IMR-90 (cell line): Measurements from ENCODE around the gene TCF4. TPM values are rescaled to one million over a fixed set of nuclear protein-coding genes. Genes with fewer than 3 reads are reported as not detected.

ENCODE experiments used
- ATAC-seq: fragments of 200-7000 bp; cut with Tn5 transposase; 2 replicates; pipeline ENCODE4 v1.9.1; 2020; ENCODE audit warnings: low read depth, mild to moderate bottlenecking, moderate library complexity
- BruUV-seq: library from RNA; stranded (reverse); fragments of 400-500 nt; replicated peaks from 2 replicates; lab custom pipeline; 2021; lab: Mats Ljungman, UMichigan
- CTCF ChIA-PET: fragments of 300-600 bp; formaldehyde crosslinking; extraction: SDS; loops from one replicate; lab custom pipeline; 2021; ENCODE audit warnings: antibody characterized with exemption; lab: Yijun Ruan, JAX
- POLR2A ChIA-PET: fragments of 300-600 bp; sonication (Branson Sonifier 250); formaldehyde crosslinking; loops from one replicate; lab custom pipeline; 2022; ENCODE audit warnings: antibody characterized with exemption; ENCODE audit not compliant: unreplicated experiment; lab: Charles Lee
- DNase-seq: peaks from one replicate; pipeline ENCODE4 v3.0.0; 2013
- H2AFZ ChIP-seq: replicated peaks from 2 replicates; pipeline ENCODE3; 2013; ENCODE audit warnings: low read length, mild to moderate bottlenecking; ENCODE audit not compliant: poor library complexity
- H2AK5ac ChIP-seq: 2 replicates; pipeline ENCODE4 v1.6.1; 2013; ENCODE audit warnings: low read depth, low read length, inconsistent platforms
- H2AK9ac ChIP-seq: replicated peaks from 2 replicates; pipeline ENCODE3; 2013; ENCODE audit warnings: mild to moderate bottlenecking, low read depth, low read length, moderate library complexity; ENCODE audit not compliant: poor library complexity
- H2BK120ac ChIP-seq: 2 replicates; pipeline ENCODE4 v1.6.1; 2013; ENCODE audit warnings: low read depth, low read length, inconsistent platforms
- H2BK15ac ChIP-seq: 3 replicates; pipeline ENCODE4 v1.6.1; 2013; ENCODE audit warnings: low read depth, low read length, inconsistent platforms
- H2BK20ac ChIP-seq: 2 replicates; pipeline ENCODE4 v1.6.1; 2013; ENCODE audit warnings: low read depth, mild to moderate bottlenecking, inconsistent platforms, low read length, moderate library complexity
- H2BK5ac ChIP-seq: 2 replicates; pipeline ENCODE4 v1.6.1; 2013; ENCODE audit warnings: mild to moderate bottlenecking, low read depth, low read length, inconsistent platforms; ENCODE audit not compliant: poor library complexity, severe bottlenecking
- H3K14ac ChIP-seq: replicated peaks from 2 replicates; pipeline ENCODE4 v1.6.1; 2013; ENCODE audit warnings: low read depth, low read length, inconsistent platforms
- H3K18ac ChIP-seq: 2 replicates; pipeline ENCODE4 v1.6.1; 2013; ENCODE audit warnings: low read depth, low read length, control low read depth
- H3K23ac ChIP-seq: 2 replicates; pipeline ENCODE4 v1.6.1; 2013; ENCODE audit warnings: low read depth, low read length, inconsistent platforms
- H3K27ac ChIP-seq: 2 replicates; pipeline ENCODE4 v1.5.1; 2013; ENCODE audit warnings: mild to moderate bottlenecking, control low read depth, low read length; ENCODE audit not compliant: insufficient read depth
- H3K27me3 ChIP-seq: 2 replicates; pipeline ENCODE4 v1.6.1; 2013; ENCODE audit warnings: low read length; ENCODE audit not compliant: control insufficient read depth, insufficient read depth
- H3K36me3 ChIP-seq: 2 replicates; pipeline ENCODE4 v1.6.1; 2013; ENCODE audit warnings: low read length, mixed read lengths; ENCODE audit not compliant: control insufficient read depth, insufficient read depth
- H3K4ac ChIP-seq: 2 replicates; pipeline ENCODE4 v1.6.1; 2013; ENCODE audit warnings: low read depth, low read length, inconsistent platforms
- H3K4me1 ChIP-seq: 2 replicates; pipeline ENCODE4 v1.6.1; 2013; ENCODE audit warnings: low read length, mixed read lengths; ENCODE audit not compliant: control insufficient read depth, insufficient read depth
- H3K4me2 ChIP-seq: 2 replicates; pipeline ENCODE4 v1.6.1; 2013; ENCODE audit warnings: low read depth, mild to moderate bottlenecking, control low read depth, low read length, moderate library complexity
- H3K4me3 ChIP-seq: 2 replicates; pipeline ENCODE4 v1.5.1; 2013; ENCODE audit warnings: low read depth, mild to moderate bottlenecking, control low read depth, low read length, moderate library complexity; ENCODE audit not compliant: insufficient read depth
- H3K56ac ChIP-seq: 2 replicates; pipeline ENCODE4 v1.6.1; 2013; ENCODE audit warnings: low read length, inconsistent platforms; ENCODE audit not compliant: insufficient read depth; ENCODE audit errors: extremely low read depth
- H3K79me1 ChIP-seq, 2 experiments: 2 replicates each; pipeline ENCODE4 v1.6.1; 2013; ENCODE audit warnings: low read length in 2 of 2, inconsistent platforms in 1 of 2, low read depth in 1 of 2
- H3K9ac ChIP-seq: 2 replicates; pipeline ENCODE4 v1.6.1; 2013; ENCODE audit warnings: low read depth, low read length, control low read depth
- H3K9me1 ChIP-seq: 2 replicates; pipeline ENCODE4 v1.6.1; 2013; ENCODE audit warnings: low read length, inconsistent platforms; ENCODE audit not compliant: insufficient read depth
- H3K9me3 ChIP-seq: 2 replicates; pipeline ENCODE4 v1.6.1; 2013; ENCODE audit warnings: low read length; ENCODE audit not compliant: control insufficient read depth, insufficient read depth
- H4K20me1 ChIP-seq: 2 replicates; pipeline ENCODE4 v1.6.1; 2013; ENCODE audit warnings: low read length, inconsistent platforms; ENCODE audit not compliant: insufficient read depth
- H4K5ac ChIP-seq: 2 replicates; pipeline ENCODE4 v1.6.1; 2013; ENCODE audit warnings: mild to moderate bottlenecking, low read depth, low read length, control low read depth
- H4K8ac ChIP-seq, 2 experiments: 2 replicates each; pipeline ENCODE4 v1.6.1; 2013; ENCODE audit warnings: low read depth in 2 of 2, low read length in 2 of 2, control low read depth in 1 of 2, inconsistent platforms in 1 of 2
- H4K91ac ChIP-seq: 2 replicates; pipeline ENCODE4 v1.6.1; 2013; ENCODE audit warnings: low read depth, low read length, inconsistent platforms; ENCODE audit not compliant: insufficient read depth
- BHLHE40 ChIP-seq: fragments of 150-350 bp; IDR thresholded peaks from 2 replicates; pipeline ENCODE4 v1.6.1; 2016; ENCODE audit warnings: mild to moderate bottlenecking, low read depth, low read length
- CEBPB ChIP-seq: IDR thresholded peaks from 2 replicates; pipeline ENCODE4 v1.6.1; 2012; ENCODE audit warnings: low read depth, low read length, improper control_type of control experiment
- CHD1 ChIP-seq: IDR thresholded peaks from 2 replicates; pipeline ENCODE4 v1.6.1; 2012; ENCODE audit warnings: low read depth, low read length, improper control_type of control experiment
- ELK1 ChIP-seq: fragments of 150-350 bp; IDR thresholded peaks from 2 replicates; pipeline ENCODE4 v1.6.1; 2016; ENCODE audit warnings: low read depth, mild to moderate bottlenecking, low read length, moderate library complexity, borderline replicate concordance
- FOS ChIP-seq: fragments of 150-350 bp; IDR thresholded peaks from 2 replicates; pipeline ENCODE4 v1.6.1; 2016; ENCODE audit warnings: low read depth, low read length
- MXI1 ChIP-seq: IDR thresholded peaks from 2 replicates; pipeline ENCODE4 v1.6.1; 2012; ENCODE audit warnings: low read depth, mild to moderate bottlenecking, low read length, moderate library complexity, borderline replicate concordance
- NFE2L2 ChIP-seq: fragments of 150-350 bp; IDR thresholded peaks from 2 replicates; pipeline ENCODE4 v1.6.1; 2016; ENCODE audit warnings: low read depth, mild to moderate bottlenecking, low read length
- POLR2A ChIP-seq: IDR thresholded peaks from 2 replicates; pipeline ENCODE4 v1.6.1; 2012; ENCODE audit warnings: mild to moderate bottlenecking, low read depth, low read length
- RCOR1 ChIP-seq: IDR thresholded peaks from 2 replicates; pipeline ENCODE4 v1.6.1; 2012; ENCODE audit warnings: mild to moderate bottlenecking, low read length, improper control_type of control experiment; ENCODE audit not compliant: insufficient replicate concordance
- WGBS, 2 experiments: methylation state at CpG; one replicate each; pipeline versions ENCODE4 v1.1.5 to v1.1.7; 2013; ENCODE audit warnings: missing lambda C conversion rate in 2 of 2; ENCODE audit not compliant: insufficient read length in 1 of 2; ENCODE audit errors: extremely low coverage in 2 of 2; 5-methylcytosine and 5-hydroxymethylcytosine counted together
- dilution Hi-C: fragments of 300-500 bp; cut with HindIII; formaldehyde crosslinking; loops from one replicate; pipeline ENCODE4 v1.14.3; 2018; ENCODE audit warnings: low sequenced_read_pairs; ENCODE audit not compliant: unreplicated experiment
- in situ Hi-C: fragments of 300-500 bp; cut with MboI; formaldehyde crosslinking; loops from 3 replicates; pipeline ENCODE4 v1.14.3; 2019; ENCODE audit warnings: low sequenced_read_pairs, inconsistent platforms, mixed read lengths
- intact Hi-C: fragments of 100-400 bp; cut with micrococcal nuclease; formaldehyde crosslinking; loops from 2 replicates; pipeline ENCODE4 v1.10.0; 2022
- polyA plus RNA-seq, 3 experiments: library from polyadenylated mRNA; depleted of rRNA; stranded (reverse); fragments of >200 nt; gene quantifications; 2 replicates each; pipeline ENCODE4 v1.2.3, GENCODE V29; 2012; ENCODE audit warnings: low replicate concordance in 1 of 3
- total RNA-seq: library from RNA; depleted of rRNA; stranded (reverse); fragments of >200 nt; gene quantifications from 2 replicates; pipeline ENCODE4 v1.2.3, GENCODE V29; 2012

Gene TCF4
- total and polyA plus RNA-seq, 2 of the 4 experiments (the other 2 are of a cell fraction): 30.0 to 87.1 TPM

- Histone ChIP-seq H3K9me3 (no peaks in the 10 kb centered on the region), H2BK120ac (peak overlapping the region; percentile 81), H2BK15ac (peak overlapping the region; percentile 61; the same call in 2 of the 3 replicates), H4K20me1 (peaks cover 9% of the 10 kb centered on the region; the same call in 1 of the 2 replicates), H2BK20ac (peak overlapping the region; percentile 92), H3K56ac (peak overlapping the region; percentile 12; the same call in 1 of the 2 replicates), H3K14ac (peak overlapping the region; percentile 80), H4K5ac (peak overlapping the region; percentile 91), H2BK5ac (peak overlapping the region; percentile 91), H4K8ac (peak overlapping the region; percentile 28 to 55; a peak in 3 of 4 replicates), H3K4me1 (peaks cover 27% of the 10 kb centered on the region), H3K79me1 (peaks cover 39 to 75% of the 10 kb centered on the region in 2 experiments), H2AK5ac (peak overlapping the region; percentile 82; the same call in 1 of the 2 replicates), H3K4ac (peak overlapping the region; percentile 83), H3K23ac (peak overlapping the region; percentile 93), H4K91ac (peak overlapping the region; percentile 90), H3K4me2 (peak overlapping the region; percentile 82), H3K4me3 (no peak overlapping the region), H3K9ac (peak overlapping the region; percentile 41; the same call in 1 of the 2 replicates), H2AFZ (peak overlapping the region; percentile 45), H3K18ac (peak overlapping the region; percentile 87), H2AK9ac (peak overlapping the region; percentile 61), H3K9me1 (peaks cover 30% of the 10 kb centered on the region), H3K36me3 (no peaks in the 10 kb centered on the region), H3K27ac (peak overlapping the region; percentile 55), H3K27me3 (no peaks in the 10 kb centered on the region)
- no TSS peak for BruUV-seq
- TF ChIP-seq ELK1 (no peak), CHD1 (no peak), RCOR1 (no peak), MXI1 (no peak), CEBPB (no peak), FOS (no peak), NFE2L2 (no peak), POLR2A (no peak), BHLHE40 (no peak)
- WGBS, 2 experiments: 28% methylated on average over 5 of the region's 10 CpGs; no CpG with 5 or more reads in 1 of the 2 experiments
- ChIA-PET POLR2A (interaction anchor here (0.6 kb wide), 1 partner anchor 11 kb away, joined by 4 read pairs; no protein-coding TSS in a partner anchor), CTCF (interaction anchor here (0.6 kb wide), 1 partner anchor 635 kb away, joined by 3 read pairs; no protein-coding TSS in a partner anchor)
- dilution Hi-C loops (no loop called here), intact Hi-C loops (no loop called here), in situ Hi-C loops (no loop called here)
- ATAC-seq (no peak), DNase-seq (peak; percentile 55)
These were observed 98.7 kb downstream of the TCF4 start for GRCh38 chr18:55489034-55489986.
